ENCODE measurements around the gene CCDC57.

Gene CCDC57

GRCh38 chr17:82101767-82102679 is 110.6 kb downstream of the CCDC57 start:
- no peak for DNase-seq

GRCh38 chr17:82101301-82101715 is 111.3 kb downstream of the CCDC57 start:
- DNase-seq = no peak

- no peak for DNase-seq
Observed at GRCh38 chr17:82100502-82101298, 111.9 kb downstream of the CCDC57 start.

- DNase-seq = no peak
Observed at GRCh38 chr17:82098939-82099763, 113.5 kb downstream of the CCDC57 start.

GRCh38 chr17:82098169-82098938 is 114.3 kb downstream of the CCDC57 start, which contains the start of gene FASN:
Gene FASN (minus strand): TSS chr17:82098236. CDS start chr17:82096445, 1,791 bp downstream.
- DNase-seq = peak; percentile 97

GRCh38 chr17:82097919-82098168 is 114.8 kb downstream of the CCDC57 start:
- no peak for DNase-seq

GRCh38 chr17:82097184-82097918 is 115.3 kb downstream of the CCDC57 start:
- DNase-seq = peak; percentile 20

- DNase-seq = no peak
Observed at GRCh38 chr17:82096709-82097183, 115.9 kb downstream of the CCDC57 start.

GRCh38 chr17:82095777-82096708 is 116.6 kb downstream of the CCDC57 start:
- DNase-seq = no peak

- DNase-seq = no peak
Observed at GRCh38 chr17:82094931-82095776, 117.5 kb downstream of the CCDC57 start.

- no peak for DNase-seq
Observed at GRCh38 chr17:82092995-82093751, 119.5 kb downstream of the CCDC57 start.

GRCh38 chr17:82092628-82092994 is 120.0 kb downstream of the CCDC57 start:
- DNase-seq = no peak

- no peak for DNase-seq
Observed at GRCh38 chr17:82092094-82092586, 120.5 kb downstream of the CCDC57 start.

GRCh38 chr17:82091264-82092066 is 121.2 kb downstream of the CCDC57 start:
- DNase-seq = no peak

GRCh38 chr17:82090549-82091263 is 121.9 kb downstream of the CCDC57 start:
- no peak for DNase-seq

- DNase-seq = no peak
Observed at GRCh38 chr17:82089723-82090548, 122.7 kb downstream of the CCDC57 start.

Data from fibroblast of skin of right quadriceps (primary cell).